Measurements from ENCODE around the gene MYOG.

GRCh38 chr1:203085528-203086406 lies at the start of gene MYOG:
- TF ChIP-seq CTCF (IDR thresholded peaks at IDR 0.05), result no peak
- no peak for TF ChIP-seq POLR2A (IDR thresholded peaks at IDR 0.05; ENCODE audit: low read depth)
- TF ChIP-seq POLR2AphosphoS5 (IDR thresholded peaks at IDR 0.05), result no peak

All from esophagus muscularis mucosa (tissue), 3 donors.